DMS114 treated with DMSO at 0.1 percent for 48 hours (cell line): ENCODE results near the gene DOCK6.

ENCODE experiments used
- DNase-seq: peaks from one replicate; lab custom pipeline; 2025; ENCODE audit not compliant: unreplicated experiment; lab: John Stamatoyannopoulos, UW

Gene DOCK6

GRCh38 chr19:11274533-11275086, 12.3 kb upstream of the DOCK6 start:
- no peak for DNase-seq

GRCh38 chr19:11273989-11274388, 11.7 kb upstream of the DOCK6 start:
- no peak for DNase-seq

- DNase-seq: no peak
Measured at GRCh38 chr19:11273296-11273695, 11.0 kb upstream of the DOCK6 start.

GRCh38 chr19:11269408-11269807, 7.1 kb upstream of the DOCK6 start:
- DNase-seq: no peak

GRCh38 chr19:11268783-11269267, 6.5 kb upstream of the DOCK6 start:
- DNase-seq: no peak

GRCh38 chr19:11267316-11268085, 5.2 kb upstream of the DOCK6 start:
- DNase-seq: no peak

- no peak for DNase-seq
Measured at GRCh38 chr19:11265785-11266236, 3.5 kb upstream of the DOCK6 start.

GRCh38 chr19:11265177-11265784, 3.0 kb upstream of the DOCK6 start:
- no peak for DNase-seq

- DNase-seq: no peak
Measured at GRCh38 chr19:11264452-11265176, 2.3 kb upstream of the DOCK6 start.

- no peak for DNase-seq
Measured at GRCh38 chr19:11263726-11264125, 1.4 kb upstream of the DOCK6 start.

GRCh38 chr19:11261431-11261970, 823 bp downstream of the DOCK6 start:
- no peak for DNase-seq

- DNase-seq: no peak
Measured at GRCh38 chr19:11260996-11261395, 1.3 kb downstream of the DOCK6 start.

- no peak for DNase-seq
Measured at GRCh38 chr19:11257846-11258380, 4.4 kb downstream of the DOCK6 start.

GRCh38 chr19:11256189-11256588, 6.1 kb downstream of the DOCK6 start:
- no peak for DNase-seq

GRCh38 chr19:11254666-11255065, 7.7 kb downstream of the DOCK6 start:
- no peak for DNase-seq

- DNase-seq: no peak
Measured at GRCh38 chr19:11252665-11253355, 9.5 kb downstream of the DOCK6 start.

GRCh38 chr19:11251650-11252314, 10.5 kb downstream of the DOCK6 start:
- no peak for DNase-seq

- DNase-seq: no peak
Measured at GRCh38 chr19:11251217-11251616, 11.1 kb downstream of the DOCK6 start.

- no peak for DNase-seq
Measured at GRCh38 chr19:11248852-11249251, 13.5 kb downstream of the DOCK6 start.

- no peak for DNase-seq
Measured at GRCh38 chr19:11247934-11248333, 14.4 kb downstream of the DOCK6 start.
